Spleen (tissue), 11 donors: ENCODE results near the gene PSMG4. TPM values are rescaled to one million over a fixed set of nuclear protein-coding genes. Genes with fewer than 3 reads are reported as not detected.

Experiments
- DNase-seq: peaks from one replicate; pipeline ENCODE4 v3.0.0-alpha.2; 2020
- H3K27ac ChIP-seq, 8 donors: fragments of 200-600 bp; sonication (generic) in 7 of 8; 1 replicate in 4 of 8; 2 replicates in 4 of 8; pipeline versions ENCODE4 v1.5.0 to v1.8.0; 2016 to 2021; ENCODE audit warnings: inconsistent platforms in 4 of 8, mild to moderate bottlenecking in 4 of 8, moderate library complexity in 1 of 8
- H3K27me3 ChIP-seq, 7 donors: fragments of 200-600 bp; sonication (generic) in 6 of 7; replicated peaks in 1 of 7; 1 replicate in 4 of 7; 2 replicates in 3 of 7; pipeline versions ENCODE4 v1.5.0 to v1.8.0; 2016 to 2021; ENCODE audit warnings: inconsistent platforms in 3 of 7, mild to moderate bottlenecking in 1 of 7
- H3K36me3 ChIP-seq, 6 donors: fragments of 200-600 bp; sonication (generic) in 5 of 6; 1 replicate in 4 of 6; 2 replicates in 2 of 6; pipeline versions ENCODE4 v1.5.0 to v1.8.0; 2016 to 2021; ENCODE audit warnings: inconsistent platforms in 2 of 6
- H3K4me1 ChIP-seq, 6 donors: fragments of 200-600 bp; sonication (generic) in 5 of 6; 1 replicate in 3 of 6; 2 replicates in 3 of 6; pipeline versions ENCODE4 v1.5.0 to v1.8.0; 2016 to 2021; ENCODE audit warnings: inconsistent platforms in 3 of 6
- H3K4me3 ChIP-seq, 8 donors: fragments of 200-600 bp; sonication (generic) in 7 of 8; 1 replicate in 4 of 8; 2 replicates in 4 of 8; pipeline versions ENCODE4 v1.5.0 to v1.8.0; 2016 to 2021; ENCODE audit warnings: inconsistent platforms in 4 of 8, mild to moderate bottlenecking in 4 of 8, moderate library complexity in 2 of 8
- H3K9me3 ChIP-seq, 8 donors: fragments of 200-600 bp; sonication (generic) in 7 of 8; 1 replicate in 4 of 8; 2 replicates in 4 of 8; pipeline versions ENCODE4 v1.5.0 to v1.8.0; 2016 to 2021; ENCODE audit warnings: inconsistent platforms in 4 of 8
- CTCF ChIP-seq, 11 experiments: fragments of 200-600 bp in 7 of 11; fragments of 450-650 bp in 4 of 11; sonication (generic) in 4 of 11; IDR thresholded peaks in 8 of 11; conservative IDR thresholded peaks in 3 of 11; 1 replicate in 7 of 11; 2 replicates in 4 of 11; pipeline versions ENCODE4 v1.4.0 to v1.8.0; 2016 to 2021; ENCODE audit warnings: antibody characterized with exemption in 11 of 11, inconsistent platforms in 4 of 11, mild to moderate bottlenecking in 1 of 11
- POLR2A ChIP-seq, 3 donors: fragments of 450-650 bp; IDR thresholded peaks; one replicate each; pipeline ENCODE4 v1.5.1; 2017; ENCODE audit warnings: antibody characterized with exemption in 3 of 3, mild to moderate bottlenecking in 1 of 3
- POLR2AphosphoS5 ChIP-seq, 3 donors: sonication (generic); formaldehyde crosslinking; IDR thresholded peaks; one replicate each; pipeline ENCODE4 v1.5.1; 2017; ENCODE audit warnings: antibody characterized with exemption in 3 of 3
- WGBS, 5 donors: extraction: QIAGEN DNeasy Blood & Tissue Kit in 3 of 5; methylation state at CpG; one replicate each; pipeline versions ENCODE4 v1.1.5 to v1.1.7; 2013 to 2018; 5-methylcytosine and 5-hydroxymethylcytosine counted together
- intact Hi-C: fragments of 100-400 bp; cut with DNase I; formaldehyde crosslinking; loops from one replicate; pipeline ENCODE4 v1.15.0; 2023; ENCODE audit warnings: low total_unique reads
- polyA plus RNA-seq, 3 donors: library from polyadenylated mRNA; stranded (reverse); fragments of 200-250 nt; gene quantifications; one replicate each; pipeline ENCODE4 v1.2.1, GENCODE V29; 2013
- total RNA-seq, 7 donors: library from RNA; depleted of rRNA in 3 of 7; stranded (reverse); fragments of >200 nt in 3 of 7; fragmentation: NEBNext Ultra II Directional in 4 of 7; extraction: Animal tissue kit (Norgen Biotek cat#: 25700) in 4 of 7; gene quantifications; one replicate each; pipeline versions ENCODE4 v1.1.0 to v1.2.1, GENCODE V29; 2016 to 2021
- donor health status: healthy with polysubstance abuse.
- donor health status: DM: no; HTN: no; CAD: no; lungs with moderate emphysema.
- donor health status: DM: no; HTN: no; CAD: no.
- donor health status: Bipolar disorder and iron deficiency.
- donor health status: healthy.
- donor health status: DM: no; HTN: no; CAD: no.
- donor health status: DM: yes; HTN: yes; CAD: no.

Gene PSMG4
- total and polyA plus RNA-seq, 10 donors = 12.1 to 41.6 (median 18.5) TPM

- Histone ChIP-seq H3K27ac (no peak overlapping the region), H3K9me3 (no peaks in the 10 kb centered on the region), H3K27me3 (no peaks in the 10 kb centered on the region), H3K4me1 (peaks cover 0 to 24% (median 8%) of the 10 kb centered on the region in 6 donors), H3K4me3 (no peak overlapping the region), H3K36me3 (peaks cover 0 to 35% (median 0%) of the 10 kb centered on the region in 6 donors)
- peak; percentile 49 for DNase-seq
- intact Hi-C loops = loop anchor here (10.0 kb wide), 1 partner anchor 169 kb away; the partner anchor contains the start of gene SLC22A23
- TF ChIP-seq CTCF (IDR thresholded peaks at IDR 0.05 in 8 of 11, conservative IDR thresholded peaks at IDR 0.05 in 3 of 11) = no peak
- no peak for TF ChIP-seq POLR2AphosphoS5 (IDR thresholded peaks at IDR 0.05)
- TF ChIP-seq POLR2A (IDR thresholded peaks at IDR 0.05) = no peak
- WGBS, 5 donors = 87 to 95% (median 90%) methylated on average over 12 to 14 of the region's 14 CpGs
Observed at GRCh38 chr6:3285732-3286131, 27.0 kb downstream of the PSMG4 start.

- no peak for TF ChIP-seq POLR2A (IDR thresholded peaks at IDR 0.05)
- TF ChIP-seq CTCF (IDR thresholded peaks at IDR 0.05 in 8 of 11, conservative IDR thresholded peaks at IDR 0.05 in 3 of 11) = no peak
- TF ChIP-seq POLR2AphosphoS5 (IDR thresholded peaks at IDR 0.05) = no peak
- Histone ChIP-seq H3K4me3 (no peak overlapping the region), H3K27me3 (no peaks in the 10 kb centered on the region), H3K27ac (no peak overlapping the region), H3K9me3 (no peaks in the 10 kb centered on the region), H3K36me3 (peaks cover 0 to 27% (median 0%) of the 10 kb centered on the region in 6 donors), H3K4me1 (peaks cover 0 to 16% (median under 1%) of the 10 kb centered on the region in 6 donors)
- DNase-seq = peak; percentile 69
- WGBS, 5 donors = 92 to 97% (median 94%) methylated on average over 24 of the region's 24 CpGs
- intact Hi-C loops = loop anchor here (10.0 kb wide), 1 partner anchor 168 kb away; the partner anchor contains the start of gene SLC22A23
Observed at GRCh38 chr6:3286641-3287171, 28.0 kb downstream of the PSMG4 start.

GRCh38 chr6:3287308-3287707 is 28.6 kb downstream of the PSMG4 start:
- Histone ChIP-seq H3K4me3 (no peak overlapping the region), H3K4me1 (peaks cover 0 to 10% (median 0%) of the 10 kb centered on the region in 6 donors), H3K36me3 (peaks cover 0 to 24% (median 0%) of the 10 kb centered on the region in 6 donors), H3K9me3 (no peaks in the 10 kb centered on the region), H3K27me3 (no peaks in the 10 kb centered on the region), H3K27ac (no peak overlapping the region)
- DNase-seq = peak; percentile 67
- intact Hi-C loops = loop anchor here (10.0 kb wide), 1 partner anchor 167 kb away; the partner anchor contains the start of gene SLC22A23
- 79 to 95% (median 82%) methylated on average over 9 of the region's 9 CpGs for WGBS, 5 donors
- TF ChIP-seq POLR2AphosphoS5 (IDR thresholded peaks at IDR 0.05) (no peak), CTCF (IDR thresholded peaks at IDR 0.05 in 8 of 11, conservative IDR thresholded peaks at IDR 0.05 in 3 of 11) (no peak), POLR2A (IDR thresholded peaks at IDR 0.05) (no peak)

- H3K36me3 ChIP-seq = peaks cover 0 to 15% (median 0%) of the 10 kb centered on the region in 6 donors
- H3K4me3 ChIP-seq = no peak overlapping the region
- H3K9me3 ChIP-seq = no peaks in the 10 kb centered on the region
- no peak overlapping the region for H3K27ac ChIP-seq
- H3K27me3 ChIP-seq = no peaks in the 10 kb centered on the region
- intact Hi-C loops = loop anchor here (10.0 kb wide), 1 partner anchor 167 kb away; the partner anchor contains the start of gene SLC22A23
- peak; percentile 51 for DNase-seq
- WGBS, 5 donors = 70 to 84% (median 72%) methylated on average over 17 of the region's 17 CpGs
- peaks cover 0 to 9% (median 0%) of the 10 kb centered on the region in 6 donors for H3K4me1 ChIP-seq
- no peak for TF ChIP-seq CTCF (IDR thresholded peaks at IDR 0.05 in 8 of 11, conservative IDR thresholded peaks at IDR 0.05 in 3 of 11)
- TF ChIP-seq POLR2AphosphoS5 (IDR thresholded peaks at IDR 0.05) = no peak
- no peak for TF ChIP-seq POLR2A (IDR thresholded peaks at IDR 0.05)
Observed at GRCh38 chr6:3287976-3288707, 29.4 kb downstream of the PSMG4 start.
